K562 (cell line): ENCODE results near the gene ANKH. TPM values are rescaled to one million over a fixed set of nuclear protein-coding genes. Genes with fewer than 3 reads are reported as not detected.

Experiments
- CGGBP1 ChIP-seq: fragments of 250-450 bp; sonication (Bioruptor Pico); IDR thresholded peaks from 2 replicates; pipeline ENCODE4 v1.9.0; 2021; ENCODE audit warnings: mild to moderate bottlenecking
- HDAC8 ChIP-seq: fragments of 450-650 bp; IDR thresholded peaks from 2 replicates; pipeline ENCODE4 v1.6.1; 2016; ENCODE audit warnings: mild to moderate bottlenecking, missing genetic modification characterization, moderate library complexity, missing compliant biosample characterization
- IRF9 ChIP-seq: fragments of 450-650 bp; IDR thresholded peaks from 2 replicates; pipeline ENCODE4 v1.6.1; 2016; ENCODE audit warnings: missing biosample characterization, missing genetic modification characterization
- PATZ1 ChIP-seq: fragments of 250-450 bp; sonication (Bioruptor Pico); IDR thresholded peaks from 2 replicates; pipeline ENCODE4 v1.5.0; 2020; ENCODE audit warnings: mild to moderate bottlenecking, borderline replicate concordance
- PKNOX1 ChIP-seq: fragments of 450-650 bp; IDR thresholded peaks from 2 replicates; pipeline ENCODE4 v1.6.1; 2016
- ZNF408 ChIP-seq: fragments of 250-450 bp; sonication (Bioruptor Pico); IDR thresholded peaks from 2 replicates; pipeline ENCODE4 v1.4.0; 2020; ENCODE audit warnings: low read depth, mild to moderate bottlenecking, moderate library complexity
- polyA plus RNA-seq, 8 experiments: library from polyadenylated mRNA; depleted of rRNA in 4 of 8; stranded (reverse) in 5 of 8; unstranded in 3 of 8; fragments of >200 nt; fragmentation: Nextera tagmentation in 2 of 8; fragmentation: Illumina TruSeq in 1 of 8; extraction: Ambion mirVana in 2 of 8; extraction: Trizol in 1 of 8; gene quantifications; 2 replicates each; pipeline versions ENCODE4 v1.2.1 to v1.2.3, GENCODE V29; 2011 to 2014; ENCODE audit warnings: inconsistent platforms in 1 of 8, missing spikeins in 1 of 8
- total RNA-seq, 7 experiments: library from RNA; depleted of rRNA in 6 of 7; stranded (reverse); fragments of >200 nt in 6 of 7; fragmentation: Illumina TruSeq in 2 of 7; extraction: Trizol in 2 of 7; gene quantifications; 2 replicates each; pipeline versions ENCODE4 v1.2.1 to v1.2.3, GENCODE V29; 2011 to 2021; ENCODE audit warnings: low replicate concordance in 1 of 7

The ANKH gene
- total and polyA plus RNA-seq, 9 of the 15 experiments (the other 6 are each of a cell fraction or from before 2014, with no cell fraction given) = 0.79 to 12.2 (median 4.5) TPM

- TF ChIP-seq PATZ1 (CRISPR knock-in tag) (no peak), ZNF408 (CRISPR knock-in tag) (no peak), PKNOX1 (no peak), HDAC8 (tag) (no peak), IRF9 (tag) (no peak), CGGBP1 (CRISPR knock-in tag) (no peak)
These were observed 146.9 kb downstream of the ANKH start (continued) for GRCh38 chr5:14724633-14725032.
